A549 (cell line): ENCODE data around the gene VPS26B.

Experiments
- CBX8 ChIP-seq: fragments of 200-600 bp; sonication (generic); IDR thresholded peaks from 2 replicates; pipeline ENCODE4 v1.6.1; 2016
- MYC ChIP-seq: IDR thresholded peaks from 2 replicates; pipeline ENCODE4 v1.6.1; 2012; ENCODE audit warnings: mild to moderate bottlenecking, inconsistent platforms, low read length, improper control_type of control experiment, borderline replicate concordance
- POLR2A ChIP-seq: IDR thresholded peaks from 2 replicates; pipeline ENCODE4 v1.6.1; 2012; ENCODE audit warnings: mild to moderate bottlenecking, low read length

GRCh38 chr11:134226806-134227325 is 2.4 kb downstream of the VPS26B start:
- TF ChIP-seq POLR2A (no peak), MYC (no peak), CBX8 (no peak)
